Measurements from ENCODE around the gene INPP5E. TPM values are rescaled to one million over a fixed set of nuclear protein-coding genes. Genes with fewer than 3 reads are reported as not detected.

INPP5E gene
- total RNA-seq, 3 donors from 2014 or later: 20.7 to 25.2 (median 22.5) TPM

- peaks cover 43% of the 10 kb centered on the region for H3K36me3 Mint-ChIP-seq (ENCODE audit: insufficient read depth)
These were observed 50.2 kb downstream of the INPP5E start for GRCh38 chr9:136389396-136389795.

GRCh38 chr9:136387217-136387616 is 52.4 kb downstream of the INPP5E start:
- peaks cover 19% of the 10 kb centered on the region for H3K4me1 Mint-ChIP-seq (ENCODE audit: low read depth)
- DNase-seq (no peak), ATAC-seq (no peak)
- no peaks in the 10 kb centered on the region for H3K27me3 Mint-ChIP-seq (ENCODE audit: low read depth)
- no peak overlapping the region for H3K4me3 Mint-ChIP-seq
- H3K36me3 Mint-ChIP-seq (ENCODE audit: insufficient read depth): peaks cover 45% of the 10 kb centered on the region
- no peaks in the 10 kb centered on the region for H3K9me3 Mint-ChIP-seq

More at GRCh38 chr9:136389396-136389795, 50.2 kb downstream of the INPP5E start:
- Mint-ChIP-seq H3K4me1 (ENCODE audit: low read depth) (peaks cover 19% of the 10 kb centered on the region), H3K9me3 (no peaks in the 10 kb centered on the region), H3K4me3 (no peak overlapping the region), H3K27me3 (ENCODE audit: low read depth) (no peaks in the 10 kb centered on the region)
- DNase-seq (no peak), ATAC-seq (no peak)

GRCh38 chr9:136386018-136386417 is 53.6 kb downstream of the INPP5E start:
- no peaks in the 10 kb centered on the region for H3K9me3 Mint-ChIP-seq
- peaks cover 37% of the 10 kb centered on the region for H3K36me3 Mint-ChIP-seq (ENCODE audit: insufficient read depth)
- peaks cover 19% of the 10 kb centered on the region for H3K4me1 Mint-ChIP-seq (ENCODE audit: low read depth)
- no peak for DNase-seq
- H3K27me3 Mint-ChIP-seq (ENCODE audit: low read depth): no peaks in the 10 kb centered on the region
- ATAC-seq: no peak
- H3K4me3 Mint-ChIP-seq: no peak overlapping the region

- H3K9me3 Mint-ChIP-seq: no peaks in the 10 kb centered on the region
- ATAC-seq (peak; percentile 89 to 95), DNase-seq (no peak)
- no peak overlapping the region for H3K4me3 Mint-ChIP-seq
- peaks cover 19% of the 10 kb centered on the region for H3K4me1 Mint-ChIP-seq (ENCODE audit: low read depth)
- peaks cover 37% of the 10 kb centered on the region for H3K36me3 Mint-ChIP-seq (ENCODE audit: insufficient read depth)
- no peaks in the 10 kb centered on the region for H3K27me3 Mint-ChIP-seq (ENCODE audit: low read depth)
These were observed 54.6 kb downstream of the INPP5E start for GRCh38 chr9:136385015-136385414.

GRCh38 chr9:136383436-136383835 is 56.2 kb downstream of the INPP5E start:
- DNase-seq (no peak), ATAC-seq (no peak)
- H3K9me3 Mint-ChIP-seq: no peaks in the 10 kb centered on the region
- no peak overlapping the region for H3K4me3 Mint-ChIP-seq
- peaks cover 19% of the 10 kb centered on the region for H3K4me1 Mint-ChIP-seq (ENCODE audit: low read depth)
- peaks cover 32% of the 10 kb centered on the region for H3K36me3 Mint-ChIP-seq (ENCODE audit: insufficient read depth)
- no peaks in the 10 kb centered on the region for H3K27me3 Mint-ChIP-seq (ENCODE audit: low read depth)

GRCh38 chr9:136381966-136382513 is 57.6 kb downstream of the INPP5E start:
- Mint-ChIP-seq H3K9me3 (no peaks in the 10 kb centered on the region), H3K4me3 (no peak overlapping the region), H3K4me1 (ENCODE audit: low read depth) (peaks cover 19% of the 10 kb centered on the region), H3K36me3 (ENCODE audit: insufficient read depth) (peaks cover 24% of the 10 kb centered on the region), H3K27me3 (ENCODE audit: low read depth) (no peaks in the 10 kb centered on the region)
- DNase-seq: no peak
- ATAC-seq: no peak

- Mint-ChIP-seq H3K9me3 (no peaks in the 10 kb centered on the region), H3K27me3 (ENCODE audit: low read depth) (no peaks in the 10 kb centered on the region), H3K4me1 (ENCODE audit: low read depth) (peaks cover 19% of the 10 kb centered on the region), H3K4me3 (no peak overlapping the region), H3K36me3 (ENCODE audit: insufficient read depth) (peaks cover 20% of the 10 kb centered on the region)
- no peak for ATAC-seq
- DNase-seq: no peak
These were observed 58.3 kb downstream of the INPP5E start for GRCh38 chr9:136381311-136381710.

GRCh38 chr9:136380381-136380780 is 59.3 kb downstream of the INPP5E start:
- H3K4me1 Mint-ChIP-seq (ENCODE audit: low read depth): peaks cover 10% of the 10 kb centered on the region
- H3K4me3 Mint-ChIP-seq: no peak overlapping the region
- no peaks in the 10 kb centered on the region for H3K27me3 Mint-ChIP-seq (ENCODE audit: low read depth)
- no peaks in the 10 kb centered on the region for H3K9me3 Mint-ChIP-seq
- ATAC-seq (no peak), DNase-seq (no peak)
- peaks cover 13% of the 10 kb centered on the region for H3K36me3 Mint-ChIP-seq (ENCODE audit: insufficient read depth)

GRCh38 chr9:136379891-136380290 is 59.8 kb downstream of the INPP5E start:
- no peak for ATAC-seq

GRCh38 chr9:136379401-136379800 is 60.2 kb downstream of the INPP5E start:
- ATAC-seq: no peak
- Mint-ChIP-seq H3K27me3 (ENCODE audit: low read depth) (no peaks in the 10 kb centered on the region), H3K9me3 (no peaks in the 10 kb centered on the region), H3K36me3 (ENCODE audit: insufficient read depth) (peaks cover 8% of the 10 kb centered on the region), H3K4me1 (ENCODE audit: low read depth) (no peaks in the 10 kb centered on the region), H3K4me3 (no peak overlapping the region)
- DNase-seq: no peak

More at GRCh38 chr9:136379891-136380290, 59.8 kb downstream of the INPP5E start:
- Mint-ChIP-seq H3K27me3 (ENCODE audit: low read depth) (no peaks in the 10 kb centered on the region), H3K4me1 (ENCODE audit: low read depth) (peaks cover 5% of the 10 kb centered on the region), H3K4me3 (no peak overlapping the region), H3K9me3 (no peaks in the 10 kb centered on the region), H3K36me3 (ENCODE audit: insufficient read depth) (peaks cover 11% of the 10 kb centered on the region)
- no peak for DNase-seq

- DNase-seq (no peak), ATAC-seq (no peak)
- peaks cover 7% of the 10 kb centered on the region for H3K36me3 Mint-ChIP-seq (ENCODE audit: insufficient read depth)
- no peaks in the 10 kb centered on the region for H3K4me1 Mint-ChIP-seq (ENCODE audit: low read depth)
- H3K27me3 Mint-ChIP-seq (ENCODE audit: low read depth): no peaks in the 10 kb centered on the region
- H3K9me3 Mint-ChIP-seq: no peaks in the 10 kb centered on the region
- H3K4me3 Mint-ChIP-seq: no peak overlapping the region
These were observed 60.7 kb downstream of the INPP5E start for GRCh38 chr9:136379003-136379287.

Other genes starting within 250 kb of the INPP5E start
- gene LHX3, start 234.7 kb downstream of the INPP5E start, total RNA-seq: under 1 TPM in 2 of 3 donors, not detected in 1; 0.08 to 0.11 TPM
- 10 to 100 TPM; 26.9 to 30.3 (median 27.5) TPM for gene QSOX2, start 194.0 kb downstream of the INPP5E start, total RNA-seq
- under 1 TPM in 1 of 3 donors, not detected in 2; 0.11 TPM for gene CCDC187, start 135.8 kb downstream of the INPP5E start, total RNA-seq
- gene GPSM1, start 112.3 kb downstream of the INPP5E start, total RNA-seq: 10 to 100 TPM; 12.8 to 13.6 (median 13.4) TPM
- 10 to 100 TPM; 75.5 to 82.7 (median 75.5) TPM for gene DNLZ, start 76.1 kb downstream of the INPP5E start, total RNA-seq
- gene CARD9, start 66.2 kb downstream of the INPP5E start, total RNA-seq: 1 to 10 TPM; 1.4 to 3.4 (median 2.4) TPM
- 10 to 100 TPM; 43.7 to 48.0 (median 44.5) TPM for gene SNAPC4, start 39.7 kb downstream of the INPP5E start, total RNA-seq
- 10 to 100 TPM; 52.8 to 65.0 (median 59.9) TPM for gene ENTR1, start 29.2 kb downstream of the INPP5E start, total RNA-seq
- 10 to 100 TPM; 85.8 to 95.5 (median 94.7) TPM for gene PMPCA, start 29.2 kb downstream of the INPP5E start, total RNA-seq
- gene SEC16A, start 43.2 kb upstream of the INPP5E start, total RNA-seq: 10 to 100 TPM; 76.6 to 84.0 (median 78.9) TPM
- gene NOTCH1, start 106.2 kb upstream of the INPP5E start, total RNA-seq: 100 to 1,000 TPM; 124 to 128 (median 125) TPM
- gene EGFL7, start 223.1 kb upstream of the INPP5E start, total RNA-seq: 1 to 10 TPM; 2.3 to 4.3 (median 3.2) TPM
- 10 to 100 TPM; 11.4 to 14.3 (median 11.7) TPM for gene AGPAT2, start 247.6 kb upstream of the INPP5E start, total RNA-seq